MM.1S (cell line): ENCODE measurements around the gene ARHGEF1.
A peak's percentile ranks its signal among the peaks of the same experiment; 100 is the strongest.

Experiments used
- DNase-seq: peaks from one replicate; pipeline ENCODE4 v3.0.0-alpha.2; 2015
- H2AFZ ChIP-seq: fragments of 300-600 bp; sonication (generic); 2 replicates; pipeline ENCODE4 v1.6.0; 2016; ENCODE audit warnings: antibody characterized with exemption, low read length
- H3F3A ChIP-seq: fragments of 300-600 bp; sonication (generic); 2 replicates; pipeline ENCODE4 v1.6.1; 2016; ENCODE audit warnings: mild to moderate bottlenecking, antibody characterized with exemption, low read length, moderate library complexity, mixed read lengths; ENCODE audit not compliant: insufficient read depth
- H3K27ac ChIP-seq: fragments of 300-600 bp; sonication (generic); 2 replicates; pipeline ENCODE4 v1.5.1; 2016; ENCODE audit warnings: mild to moderate bottlenecking, low read length
- H3K27me3 ChIP-seq: fragments of 300-600 bp; sonication (generic); replicated peaks from 2 replicates; pipeline ENCODE4 v1.6.0; 2016; ENCODE audit warnings: low read length; ENCODE audit not compliant: insufficient read depth
- H3K36me3 ChIP-seq: fragments of 300-600 bp; sonication (generic); replicated peaks from 2 replicates; pipeline ENCODE4 v1.6.1; 2016; ENCODE audit warnings: mild to moderate bottlenecking, low read length, mixed read lengths; ENCODE audit not compliant: insufficient read depth
- H3K4me1 ChIP-seq: fragments of 300-600 bp; sonication (generic); 2 replicates; pipeline ENCODE4 v1.6.1; 2016; ENCODE audit warnings: low read length, mixed read lengths
- H3K4me2 ChIP-seq: fragments of 300-600 bp; sonication (generic); 2 replicates; pipeline ENCODE4 v1.6.0; 2016; ENCODE audit warnings: low read depth, low read length
- H3K4me3 ChIP-seq: fragments of 300-600 bp; sonication (generic); 2 replicates; pipeline ENCODE4 v1.5.1; 2016; ENCODE audit warnings: low read length, mixed read lengths
- H3K79me2 ChIP-seq: fragments of 300-600 bp; sonication (generic); 2 replicates; pipeline ENCODE4 v1.6.1; 2016; ENCODE audit warnings: mixed run types, low read length, mixed read lengths
- H3K9ac ChIP-seq: fragments of 300-600 bp; sonication (generic); 2 replicates; pipeline ENCODE4 v1.6.1; 2016; ENCODE audit warnings: low read length, mixed read lengths
- H3K9me2 ChIP-seq: fragments of 300-600 bp; sonication (generic); replicated peaks from 2 replicates; pipeline ENCODE4 v1.6.1; 2016; ENCODE audit warnings: mild to moderate bottlenecking, low read length, mixed read lengths; ENCODE audit not compliant: insufficient read depth
- H3K9me3 ChIP-seq: fragments of 300-600 bp; sonication (generic); replicated peaks from 2 replicates; pipeline ENCODE4 v1.6.1; 2016; ENCODE audit warnings: mild to moderate bottlenecking, low read length, mixed read lengths; ENCODE audit not compliant: insufficient read depth
- H4K20me1 ChIP-seq: fragments of 300-600 bp; sonication (generic); 2 replicates; pipeline ENCODE4 v1.6.1; 2016; ENCODE audit warnings: mild to moderate bottlenecking, low read length, moderate library complexity, mixed read lengths; ENCODE audit not compliant: insufficient read depth
- EZH2 ChIP-seq: fragments of 300-600 bp; sonication (generic); optimal IDR thresholded peaks from 2 replicates; pipeline ENCODE3; 2017; ENCODE audit warnings: low read depth, mild to moderate bottlenecking, antibody characterized with exemption, low read length, mixed read lengths
- EZH2phosphoT487 ChIP-seq: fragments of 300-600 bp; sonication (generic); IDR thresholded peaks from 2 replicates; pipeline ENCODE4 v1.6.1; 2018; ENCODE audit warnings: antibody characterized with exemption, low read length
- TF ChIP-seq, protein P1 (sequence below): fragments of 300-600 bp; sonication (generic); IDR thresholded peaks from 2 replicates; pipeline ENCODE4 v1.5.1; 2016; ENCODE audit warnings: antibody characterized with exemption, low read length, mixed read lengths

ARHGEF1 gene

GRCh38 chr19:41860419-41861115, 22.4 kb upstream of the ARHGEF1 start:
- H3K36me3 ChIP-seq, result peaks cover 12% of the 10 kb centered on the region; the same call in 1 of the 2 replicates
- H3F3A ChIP-seq, result peaks cover 26% of the 10 kb centered on the region
- peaks cover 13% of the 10 kb centered on the region for H4K20me1 ChIP-seq
- H3K9ac ChIP-seq, result peak overlapping the region; percentile 99
- H3K27ac ChIP-seq, result peak overlapping the region; percentile 92
- TF ChIP-seq EZH2 (no peak), EZH2phosphoT487 (no peak)
- TF ChIP-seq, protein P1, sequence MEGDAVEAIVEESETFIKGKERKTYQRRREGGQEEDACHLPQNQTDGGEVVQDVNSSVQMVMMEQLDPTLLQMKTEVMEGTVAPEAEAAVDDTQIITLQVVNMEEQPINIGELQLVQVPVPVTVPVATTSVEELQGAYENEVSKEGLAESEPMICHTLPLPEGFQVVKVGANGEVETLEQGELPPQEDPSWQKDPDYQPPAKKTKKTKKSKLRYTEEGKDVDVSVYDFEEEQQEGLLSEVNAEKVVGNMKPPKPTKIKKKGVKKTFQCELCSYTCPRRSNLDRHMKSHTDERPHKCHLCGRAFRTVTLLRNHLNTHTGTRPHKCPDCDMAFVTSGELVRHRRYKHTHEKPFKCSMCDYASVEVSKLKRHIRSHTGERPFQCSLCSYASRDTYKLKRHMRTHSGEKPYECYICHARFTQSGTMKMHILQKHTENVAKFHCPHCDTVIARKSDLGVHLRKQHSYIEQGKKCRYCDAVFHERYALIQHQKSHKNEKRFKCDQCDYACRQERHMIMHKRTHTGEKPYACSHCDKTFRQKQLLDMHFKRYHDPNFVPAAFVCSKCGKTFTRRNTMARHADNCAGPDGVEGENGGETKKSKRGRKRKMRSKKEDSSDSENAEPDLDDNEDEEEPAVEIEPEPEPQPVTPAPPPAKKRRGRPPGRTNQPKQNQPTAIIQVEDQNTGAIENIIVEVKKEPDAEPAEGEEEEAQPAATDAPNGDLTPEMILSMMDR, result no peak
- H3K27me3 ChIP-seq, result no peaks in the 10 kb centered on the region
- peak; percentile 33 for DNase-seq
- peaks cover 45% of the 10 kb centered on the region for H3K4me1 ChIP-seq
- H3K9me3 ChIP-seq, result no peaks in the 10 kb centered on the region
- H3K4me2 ChIP-seq, result peak overlapping the region; percentile 87
- peak overlapping the region; percentile 97 for H3K4me3 ChIP-seq
- no peak overlapping the region for H2AFZ ChIP-seq
- H3K9me2 ChIP-seq, result no peaks in the 10 kb centered on the region
- peaks cover 56% of the 10 kb centered on the region for H3K79me2 ChIP-seq

- peaks cover 60% of the 10 kb centered on the region for H3K79me2 ChIP-seq
- H3K27me3 ChIP-seq, result no peaks in the 10 kb centered on the region
- peak overlapping the region; percentile 87 for H3K4me2 ChIP-seq
- no peaks in the 10 kb centered on the region for H3K9me3 ChIP-seq
- no peak for TF ChIP-seq EZH2phosphoT487
- TF ChIP-seq, protein P1, result no peak
- TF ChIP-seq EZH2, result no peak
- H3K4me1 ChIP-seq, result peaks cover 47% of the 10 kb centered on the region
- H3K9me2 ChIP-seq, result no peaks in the 10 kb centered on the region
- peak overlapping the region; percentile 97 for H3K4me3 ChIP-seq
- peaks cover 12% of the 10 kb centered on the region; the same call in 1 of the 2 replicates for H3K36me3 ChIP-seq
- DNase-seq, result no peak
- H3F3A ChIP-seq, result peaks cover 29% of the 10 kb centered on the region
- no peak overlapping the region for H2AFZ ChIP-seq
- H3K9ac ChIP-seq, result peak overlapping the region; percentile 99
- H4K20me1 ChIP-seq, result peaks cover 14% of the 10 kb centered on the region
- H3K27ac ChIP-seq, result peak overlapping the region; percentile 65; the same call in 1 of the 2 replicates
Observed at GRCh38 chr19:41861116-41861768, 21.7 kb upstream of the ARHGEF1 start.

DNA sequence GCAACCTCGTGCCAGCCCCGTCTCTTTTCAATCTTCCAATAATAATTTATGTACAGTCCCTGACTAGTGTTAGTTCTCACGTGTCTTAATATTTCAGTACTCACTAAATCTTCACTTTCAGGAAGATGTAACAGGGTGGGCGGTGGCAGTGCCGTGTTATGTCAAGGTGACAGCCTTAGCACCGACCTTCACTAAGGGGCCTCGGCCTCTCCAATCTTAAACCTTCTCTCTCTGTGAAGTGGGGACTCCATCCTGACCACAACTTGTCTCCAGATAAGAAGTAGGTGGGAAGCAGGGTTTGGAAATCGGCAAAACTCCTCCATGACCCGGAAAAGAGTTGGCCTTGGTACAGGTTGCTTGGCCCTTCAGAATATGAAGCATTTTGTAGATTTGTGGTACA, 21.1 kb upstream of the ARHGEF1 start:
- DNase-seq, result no peak
- Histone ChIP-seq H3K9me2 (no peaks in the 10 kb centered on the region), H3F3A (peaks cover 34% of the 10 kb centered on the region), H3K4me2 (peak overlapping the region; percentile 87), H2AFZ (no peak overlapping the region), H3K36me3 (peaks cover 12% of the 10 kb centered on the region; the same call in 1 of the 2 replicates), H4K20me1 (peaks cover 18% of the 10 kb centered on the region), H3K4me1 (peaks cover 50% of the 10 kb centered on the region), H3K9ac (peak overlapping the region; percentile 99; the same call in 1 of the 2 replicates), H3K79me2 (peaks cover 66% of the 10 kb centered on the region), H3K4me3 (peak overlapping the region; percentile 97; the same call in 1 of the 2 replicates), H3K27ac (no peak overlapping the region), H3K27me3 (no peaks in the 10 kb centered on the region), H3K9me3 (no peaks in the 10 kb centered on the region)
- TF ChIP-seq, protein P1, result no peak
- TF ChIP-seq EZH2, result no peak
- no peak for TF ChIP-seq EZH2phosphoT487
